IMR-90 (cell line): ENCODE results near the gene GALM. TPM values are rescaled to one million over a fixed set of nuclear protein-coding genes. Genes with fewer than 3 reads are reported as not detected.

ENCODE experiments used
- ATAC-seq: fragments of 200-7000 bp; cut with Tn5 transposase; 2 replicates; pipeline ENCODE4 v1.9.1; 2020; ENCODE audit warnings: low read depth, mild to moderate bottlenecking, moderate library complexity
- BruUV-seq: library from RNA; stranded (reverse); fragments of 400-500 nt; replicated peaks from 2 replicates; lab custom pipeline; 2021; lab: Mats Ljungman, UMichigan
- CTCF ChIA-PET: fragments of 300-600 bp; formaldehyde crosslinking; extraction: SDS; loops from one replicate; lab custom pipeline; 2021; ENCODE audit warnings: antibody characterized with exemption; lab: Yijun Ruan, JAX
- POLR2A ChIA-PET: fragments of 300-600 bp; sonication (Branson Sonifier 250); formaldehyde crosslinking; loops from one replicate; lab custom pipeline; 2022; ENCODE audit warnings: antibody characterized with exemption; ENCODE audit not compliant: unreplicated experiment; lab: Charles Lee
- DNase-seq: peaks from one replicate; pipeline ENCODE4 v3.0.0; 2013
- H2AFZ ChIP-seq: replicated peaks from 2 replicates; pipeline ENCODE3; 2013; ENCODE audit warnings: low read length, mild to moderate bottlenecking; ENCODE audit not compliant: poor library complexity
- H2AK5ac ChIP-seq: 2 replicates; pipeline ENCODE4 v1.6.1; 2013; ENCODE audit warnings: low read depth, low read length, inconsistent platforms
- H2AK9ac ChIP-seq: replicated peaks from 2 replicates; pipeline ENCODE3; 2013; ENCODE audit warnings: mild to moderate bottlenecking, low read depth, low read length, moderate library complexity; ENCODE audit not compliant: poor library complexity
- H2BK120ac ChIP-seq: 2 replicates; pipeline ENCODE4 v1.6.1; 2013; ENCODE audit warnings: low read depth, low read length, inconsistent platforms
- H2BK15ac ChIP-seq: 3 replicates; pipeline ENCODE4 v1.6.1; 2013; ENCODE audit warnings: low read depth, low read length, inconsistent platforms
- H2BK20ac ChIP-seq: 2 replicates; pipeline ENCODE4 v1.6.1; 2013; ENCODE audit warnings: low read depth, mild to moderate bottlenecking, inconsistent platforms, low read length, moderate library complexity
- H2BK5ac ChIP-seq: 2 replicates; pipeline ENCODE4 v1.6.1; 2013; ENCODE audit warnings: mild to moderate bottlenecking, low read depth, low read length, inconsistent platforms; ENCODE audit not compliant: poor library complexity, severe bottlenecking
- H3K14ac ChIP-seq: replicated peaks from 2 replicates; pipeline ENCODE4 v1.6.1; 2013; ENCODE audit warnings: low read depth, low read length, inconsistent platforms
- H3K18ac ChIP-seq: 2 replicates; pipeline ENCODE4 v1.6.1; 2013; ENCODE audit warnings: low read depth, low read length, control low read depth
- H3K23ac ChIP-seq: 2 replicates; pipeline ENCODE4 v1.6.1; 2013; ENCODE audit warnings: low read depth, low read length, inconsistent platforms
- H3K27ac ChIP-seq: 2 replicates; pipeline ENCODE4 v1.5.1; 2013; ENCODE audit warnings: mild to moderate bottlenecking, control low read depth, low read length; ENCODE audit not compliant: insufficient read depth
- H3K27me3 ChIP-seq: 2 replicates; pipeline ENCODE4 v1.6.1; 2013; ENCODE audit warnings: low read length; ENCODE audit not compliant: control insufficient read depth, insufficient read depth
- H3K36me3 ChIP-seq: 2 replicates; pipeline ENCODE4 v1.6.1; 2013; ENCODE audit warnings: low read length, mixed read lengths; ENCODE audit not compliant: control insufficient read depth, insufficient read depth
- H3K4ac ChIP-seq: 2 replicates; pipeline ENCODE4 v1.6.1; 2013; ENCODE audit warnings: low read depth, low read length, inconsistent platforms
- H3K4me1 ChIP-seq: 2 replicates; pipeline ENCODE4 v1.6.1; 2013; ENCODE audit warnings: low read length, mixed read lengths; ENCODE audit not compliant: control insufficient read depth, insufficient read depth
- H3K4me2 ChIP-seq: 2 replicates; pipeline ENCODE4 v1.6.1; 2013; ENCODE audit warnings: low read depth, mild to moderate bottlenecking, control low read depth, low read length, moderate library complexity
- H3K4me3 ChIP-seq: 2 replicates; pipeline ENCODE4 v1.5.1; 2013; ENCODE audit warnings: low read depth, mild to moderate bottlenecking, control low read depth, low read length, moderate library complexity; ENCODE audit not compliant: insufficient read depth
- H3K56ac ChIP-seq: 2 replicates; pipeline ENCODE4 v1.6.1; 2013; ENCODE audit warnings: low read length, inconsistent platforms; ENCODE audit not compliant: insufficient read depth; ENCODE audit errors: extremely low read depth
- H3K79me1 ChIP-seq, 2 experiments: 2 replicates each; pipeline ENCODE4 v1.6.1; 2013; ENCODE audit warnings: low read length in 2 of 2, inconsistent platforms in 1 of 2, low read depth in 1 of 2
- H3K9ac ChIP-seq: 2 replicates; pipeline ENCODE4 v1.6.1; 2013; ENCODE audit warnings: low read depth, low read length, control low read depth
- H3K9me1 ChIP-seq: 2 replicates; pipeline ENCODE4 v1.6.1; 2013; ENCODE audit warnings: low read length, inconsistent platforms; ENCODE audit not compliant: insufficient read depth
- H3K9me3 ChIP-seq: 2 replicates; pipeline ENCODE4 v1.6.1; 2013; ENCODE audit warnings: low read length; ENCODE audit not compliant: control insufficient read depth, insufficient read depth
- H4K20me1 ChIP-seq: 2 replicates; pipeline ENCODE4 v1.6.1; 2013; ENCODE audit warnings: low read length, inconsistent platforms; ENCODE audit not compliant: insufficient read depth
- H4K5ac ChIP-seq: 2 replicates; pipeline ENCODE4 v1.6.1; 2013; ENCODE audit warnings: mild to moderate bottlenecking, low read depth, low read length, control low read depth
- H4K8ac ChIP-seq, 2 experiments: 2 replicates each; pipeline ENCODE4 v1.6.1; 2013; ENCODE audit warnings: low read depth in 2 of 2, low read length in 2 of 2, control low read depth in 1 of 2, inconsistent platforms in 1 of 2
- H4K91ac ChIP-seq: 2 replicates; pipeline ENCODE4 v1.6.1; 2013; ENCODE audit warnings: low read depth, low read length, inconsistent platforms; ENCODE audit not compliant: insufficient read depth
- BHLHE40 ChIP-seq: fragments of 150-350 bp; IDR thresholded peaks from 2 replicates; pipeline ENCODE4 v1.6.1; 2016; ENCODE audit warnings: mild to moderate bottlenecking, low read depth, low read length
- CHD1 ChIP-seq: IDR thresholded peaks from 2 replicates; pipeline ENCODE4 v1.6.1; 2012; ENCODE audit warnings: low read depth, low read length, improper control_type of control experiment
- FOS ChIP-seq: fragments of 150-350 bp; IDR thresholded peaks from 2 replicates; pipeline ENCODE4 v1.6.1; 2016; ENCODE audit warnings: low read depth, low read length
- MAFK ChIP-seq: IDR thresholded peaks from 2 replicates; pipeline ENCODE4 v1.6.1; 2012; ENCODE audit warnings: low read depth, low read length, improper control_type of control experiment
- NFE2L2 ChIP-seq: fragments of 150-350 bp; IDR thresholded peaks from 2 replicates; pipeline ENCODE4 v1.6.1; 2016; ENCODE audit warnings: low read depth, mild to moderate bottlenecking, low read length
- RAD21 ChIP-seq: IDR thresholded peaks from 2 replicates; pipeline ENCODE4 v1.6.1; 2012; ENCODE audit warnings: low read length, improper control_type of control experiment
- RCOR1 ChIP-seq: IDR thresholded peaks from 2 replicates; pipeline ENCODE4 v1.6.1; 2012; ENCODE audit warnings: mild to moderate bottlenecking, low read length, improper control_type of control experiment; ENCODE audit not compliant: insufficient replicate concordance
- RFX5 ChIP-seq: IDR thresholded peaks from 2 replicates; pipeline ENCODE4 v1.8.0; 2012; ENCODE audit warnings: low read depth, mild to moderate bottlenecking, low read length, moderate library complexity
- SMC3 ChIP-seq: fragments of 150-350 bp; IDR thresholded peaks from 2 replicates; pipeline ENCODE4 v1.6.1; 2016; ENCODE audit warnings: low read depth, mild to moderate bottlenecking, antibody characterized with exemption, low read length, moderate library complexity
- USF2 ChIP-seq: fragments of 150-350 bp; IDR thresholded peaks from 2 replicates; pipeline ENCODE4 v1.6.1; 2017; ENCODE audit warnings: mild to moderate bottlenecking, antibody characterized with exemption, low read length, low read depth
- WGBS, 2 experiments: methylation state at CpG; one replicate each; pipeline versions ENCODE4 v1.1.5 to v1.1.7; 2013; ENCODE audit warnings: missing lambda C conversion rate in 2 of 2; ENCODE audit not compliant: insufficient read length in 1 of 2; ENCODE audit errors: extremely low coverage in 2 of 2; 5-methylcytosine and 5-hydroxymethylcytosine counted together
- dilution Hi-C: fragments of 300-500 bp; cut with HindIII; formaldehyde crosslinking; loops from one replicate; pipeline ENCODE4 v1.14.3; 2018; ENCODE audit warnings: low sequenced_read_pairs; ENCODE audit not compliant: unreplicated experiment
- in situ Hi-C: fragments of 300-500 bp; cut with MboI; formaldehyde crosslinking; loops from 3 replicates; pipeline ENCODE4 v1.14.3; 2019; ENCODE audit warnings: low sequenced_read_pairs, inconsistent platforms, mixed read lengths
- intact Hi-C: fragments of 100-400 bp; cut with micrococcal nuclease; formaldehyde crosslinking; loops from 2 replicates; pipeline ENCODE4 v1.10.0; 2022
- polyA plus RNA-seq, 3 experiments: library from polyadenylated mRNA; depleted of rRNA; stranded (reverse); fragments of >200 nt; gene quantifications; 2 replicates each; pipeline ENCODE4 v1.2.3, GENCODE V29; 2012; ENCODE audit warnings: low replicate concordance in 1 of 3
- total RNA-seq: library from RNA; depleted of rRNA; stranded (reverse); fragments of >200 nt; gene quantifications from 2 replicates; pipeline ENCODE4 v1.2.3, GENCODE V29; 2012
- TF ChIP-seq, protein P1 (sequence below): fragments of 150-350 bp; IDR thresholded peaks from 2 replicates; pipeline ENCODE4 v1.6.1; 2016; ENCODE audit warnings: low read depth, mild to moderate bottlenecking, low read length, moderate library complexity, borderline replicate concordance

GALM gene
- total and polyA plus RNA-seq, 2 of the 4 experiments (the other 2 are of a cell fraction) = 12.1 to 24.2 TPM

- no peaks in the 10 kb centered on the region for H4K20me1 ChIP-seq
- H3K27me3 ChIP-seq = no peaks in the 10 kb centered on the region
- H3K18ac ChIP-seq = no peak overlapping the region
- peaks cover 10% of the 10 kb centered on the region for H3K9me1 ChIP-seq
- H2BK15ac ChIP-seq = no peak overlapping the region
- WGBS, 2 experiments = 78% methylated on average over 4 of the region's 12 CpGs; no CpG with 5 or more reads in 1 of the 2 experiments
- ChIA-PET POLR2A (no interaction called here), CTCF (interaction anchor here (0.7 kb wide), 1 partner anchor 406 kb away, joined by 3 read pairs; no protein-coding TSS in a partner anchor)
- DNase-seq (no peak), ATAC-seq (no peak)
- H2AFZ ChIP-seq = no peak overlapping the region
- H3K4me2 ChIP-seq = no peak overlapping the region
- no peak overlapping the region for H3K4me3 ChIP-seq
- H4K8ac ChIP-seq = no peak overlapping the region
- TF ChIP-seq, protein P1, sequence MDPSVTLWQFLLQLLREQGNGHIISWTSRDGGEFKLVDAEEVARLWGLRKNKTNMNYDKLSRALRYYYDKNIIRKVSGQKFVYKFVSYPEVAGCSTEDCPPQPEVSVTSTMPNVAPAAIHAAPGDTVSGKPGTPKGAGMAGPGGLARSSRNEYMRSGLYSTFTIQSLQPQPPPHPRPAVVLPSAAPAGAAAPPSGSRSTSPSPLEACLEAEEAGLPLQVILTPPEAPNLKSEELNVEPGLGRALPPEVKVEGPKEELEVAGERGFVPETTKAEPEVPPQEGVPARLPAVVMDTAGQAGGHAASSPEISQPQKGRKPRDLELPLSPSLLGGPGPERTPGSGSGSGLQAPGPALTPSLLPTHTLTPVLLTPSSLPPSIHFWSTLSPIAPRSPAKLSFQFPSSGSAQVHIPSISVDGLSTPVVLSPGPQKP = no peak
- TF ChIP-seq CHD1 (no peak), USF2 (no peak), RCOR1 (no peak), NFE2L2 (no peak), RFX5 (no peak), MAFK (no peak), FOS (no peak), SMC3 (no peak), BHLHE40 (no peak), RAD21 (no peak)
- peaks cover 9% of the 10 kb centered on the region for H3K4me1 ChIP-seq
- H4K5ac ChIP-seq = no peak overlapping the region
- H3K27ac ChIP-seq = no peak overlapping the region
- peaks cover 4 to 19% of the 10 kb centered on the region in 2 experiments; a peak in 3 of 4 replicates for H3K79me1 ChIP-seq
- no peak overlapping the region for H2AK5ac ChIP-seq
- H3K4ac ChIP-seq = no peak overlapping the region
- H3K9ac ChIP-seq = no peak overlapping the region
- H3K23ac ChIP-seq = no peak overlapping the region
- no peak overlapping the region for H3K14ac ChIP-seq
- no peaks in the 10 kb centered on the region for H3K36me3 ChIP-seq
- in situ Hi-C loops = no loop called here
- H2AK9ac ChIP-seq = no peak overlapping the region
- H3K56ac ChIP-seq = no peak overlapping the region
- H2BK5ac ChIP-seq = no peak overlapping the region
- no peak overlapping the region for H2BK20ac ChIP-seq
- H3K9me3 ChIP-seq = no peaks in the 10 kb centered on the region
- BruUV-seq = no TSS peak
- dilution Hi-C loops = no loop called here
- H4K91ac ChIP-seq = no peak overlapping the region
- intact Hi-C loops = no loop called here
- no peak overlapping the region for H2BK120ac ChIP-seq
These were observed 43.1 kb downstream of the GALM start for GRCh38 chr2:38708900-38709566.
